ENCODE results near the gene AK1. TPM values are rescaled to one million over a fixed set of nuclear protein-coding genes. Genes with fewer than 3 reads are reported as not detected.
"Not testable (repeated sequence)": the region's sequence is repeated elsewhere in the genome, so short reads cannot be mapped to it uniquely, and the experiment has no call there.

AK1 gene
- total RNA-seq, 1 donor from 2014 or later: 39.6 TPM

DNA sequence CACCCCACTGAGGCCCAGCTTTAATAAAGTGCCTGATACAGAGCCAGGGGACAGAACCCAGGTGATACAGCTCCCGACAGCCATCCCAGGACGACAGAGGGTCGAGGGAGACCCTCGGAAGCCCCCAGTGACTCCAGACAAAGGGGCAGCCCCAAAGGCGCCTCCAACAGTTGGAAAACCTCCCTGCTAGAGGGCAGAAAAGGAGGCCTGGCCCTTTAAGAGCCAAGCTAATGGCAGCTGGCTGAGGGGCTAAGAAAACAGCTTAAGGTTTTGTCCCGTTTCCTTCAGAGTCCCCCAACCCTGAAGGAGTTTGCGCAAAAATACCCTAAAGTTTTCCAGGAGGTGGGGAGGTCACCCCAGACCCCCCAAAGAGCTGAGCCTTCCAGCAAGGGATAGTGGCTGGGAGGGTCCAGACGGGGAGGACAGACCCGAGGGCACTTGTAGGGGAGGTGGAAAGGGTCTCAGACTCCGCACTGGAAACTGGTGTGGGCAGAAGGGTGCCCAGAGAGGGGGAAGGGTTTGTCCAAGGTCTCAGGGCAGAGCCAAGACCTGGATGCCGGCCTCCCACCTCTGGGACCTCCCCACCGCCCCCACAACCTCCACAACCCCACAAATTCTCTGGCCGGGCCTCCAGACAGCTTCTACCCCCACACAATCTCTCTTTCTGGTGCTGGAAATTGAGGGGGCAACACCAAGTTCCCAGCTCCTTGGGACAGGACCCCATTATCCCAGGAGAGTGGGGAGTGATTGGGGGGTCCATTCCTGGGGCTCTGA is 8.2 kb upstream of the AK1 start:
- no peak for DNase-seq (ENCODE audit: low read depth, low spot score)
- H3K36me3 Mint-ChIP-seq (ENCODE audit: low read depth): peaks cover 8% of the 10 kb centered on the region
- no peak overlapping the region for H3K4me3 Mint-ChIP-seq
- peaks cover 8% of the 10 kb centered on the region for H3K4me1 Mint-ChIP-seq
- no peaks in the 10 kb centered on the region for H3K9me3 Mint-ChIP-seq
- H3K27me3 Mint-ChIP-seq (ENCODE audit: low read depth): no peaks in the 10 kb centered on the region
- TF ChIP-seq, protein P1, sequence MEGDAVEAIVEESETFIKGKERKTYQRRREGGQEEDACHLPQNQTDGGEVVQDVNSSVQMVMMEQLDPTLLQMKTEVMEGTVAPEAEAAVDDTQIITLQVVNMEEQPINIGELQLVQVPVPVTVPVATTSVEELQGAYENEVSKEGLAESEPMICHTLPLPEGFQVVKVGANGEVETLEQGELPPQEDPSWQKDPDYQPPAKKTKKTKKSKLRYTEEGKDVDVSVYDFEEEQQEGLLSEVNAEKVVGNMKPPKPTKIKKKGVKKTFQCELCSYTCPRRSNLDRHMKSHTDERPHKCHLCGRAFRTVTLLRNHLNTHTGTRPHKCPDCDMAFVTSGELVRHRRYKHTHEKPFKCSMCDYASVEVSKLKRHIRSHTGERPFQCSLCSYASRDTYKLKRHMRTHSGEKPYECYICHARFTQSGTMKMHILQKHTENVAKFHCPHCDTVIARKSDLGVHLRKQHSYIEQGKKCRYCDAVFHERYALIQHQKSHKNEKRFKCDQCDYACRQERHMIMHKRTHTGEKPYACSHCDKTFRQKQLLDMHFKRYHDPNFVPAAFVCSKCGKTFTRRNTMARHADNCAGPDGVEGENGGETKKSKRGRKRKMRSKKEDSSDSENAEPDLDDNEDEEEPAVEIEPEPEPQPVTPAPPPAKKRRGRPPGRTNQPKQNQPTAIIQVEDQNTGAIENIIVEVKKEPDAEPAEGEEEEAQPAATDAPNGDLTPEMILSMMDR (conservative IDR thresholded peaks at IDR 0.05): no peak
- H3K27ac Mint-ChIP-seq (ENCODE audit: unreplicated experiment): no peak overlapping the region

DNA sequence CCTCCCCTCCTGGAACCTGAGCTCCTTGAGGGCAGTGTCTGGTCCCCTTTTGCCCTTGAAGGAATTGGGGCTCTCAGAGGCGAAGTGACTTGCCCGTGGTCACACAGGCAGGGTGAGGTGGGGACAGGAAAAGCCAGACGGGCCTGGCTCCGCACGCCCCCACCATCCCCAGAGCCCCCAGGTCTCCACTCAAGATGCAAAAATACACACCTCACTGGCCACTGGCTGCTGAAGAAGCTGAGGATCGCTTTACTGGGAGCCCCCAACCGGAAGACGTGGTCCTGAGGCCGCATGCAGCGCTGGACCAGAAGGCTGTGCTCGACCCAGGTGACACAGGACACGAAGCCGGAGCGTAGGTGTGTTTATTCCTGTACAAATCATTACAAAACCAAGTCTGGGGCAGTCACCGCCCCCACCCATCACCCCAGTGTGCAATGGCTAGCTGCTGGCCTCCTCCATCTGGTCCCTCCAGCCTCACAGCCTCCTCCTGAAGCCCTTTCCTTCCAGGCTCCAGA is 7.6 kb upstream of the AK1 start:
- Mint-ChIP-seq H3K9me3 (no peaks in the 10 kb centered on the region), H3K4me1 (peaks cover 8% of the 10 kb centered on the region), H3K27me3 (ENCODE audit: low read depth) (no peaks in the 10 kb centered on the region), H3K27ac (ENCODE audit: unreplicated experiment) (no peak overlapping the region), H3K36me3 (ENCODE audit: low read depth) (peaks cover 8% of the 10 kb centered on the region), H3K4me3 (no peak overlapping the region)
- no peak for DNase-seq (ENCODE audit: low read depth, low spot score)
- TF ChIP-seq, protein P1 (conservative IDR thresholded peaks at IDR 0.05): no peak

DNA sequence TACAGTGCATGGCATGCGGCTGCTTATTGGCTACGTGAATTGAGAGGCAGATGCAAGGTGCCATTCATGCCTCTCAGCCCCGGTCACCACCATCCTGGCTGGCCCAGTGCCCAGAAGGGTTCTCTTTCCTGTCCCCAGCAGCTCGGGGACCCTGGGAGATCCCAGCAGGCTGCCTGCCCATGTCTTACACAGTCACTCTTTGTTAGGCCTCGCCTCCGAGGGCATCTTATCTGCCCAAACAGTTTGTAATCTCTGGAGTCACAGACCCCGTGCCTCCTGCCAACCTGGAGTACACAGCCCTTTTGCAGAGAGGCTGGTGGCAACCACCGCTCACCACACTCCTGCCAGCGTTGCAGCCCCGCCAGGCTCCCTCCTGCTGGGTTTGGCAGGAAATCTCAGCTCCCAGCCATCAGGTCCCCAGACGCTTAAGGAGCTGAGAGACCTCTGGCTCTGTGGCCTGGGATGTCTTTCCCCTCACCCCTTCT is 7.0 kb upstream of the AK1 start:
- H3K9me3 Mint-ChIP-seq: no peaks in the 10 kb centered on the region

DNA sequence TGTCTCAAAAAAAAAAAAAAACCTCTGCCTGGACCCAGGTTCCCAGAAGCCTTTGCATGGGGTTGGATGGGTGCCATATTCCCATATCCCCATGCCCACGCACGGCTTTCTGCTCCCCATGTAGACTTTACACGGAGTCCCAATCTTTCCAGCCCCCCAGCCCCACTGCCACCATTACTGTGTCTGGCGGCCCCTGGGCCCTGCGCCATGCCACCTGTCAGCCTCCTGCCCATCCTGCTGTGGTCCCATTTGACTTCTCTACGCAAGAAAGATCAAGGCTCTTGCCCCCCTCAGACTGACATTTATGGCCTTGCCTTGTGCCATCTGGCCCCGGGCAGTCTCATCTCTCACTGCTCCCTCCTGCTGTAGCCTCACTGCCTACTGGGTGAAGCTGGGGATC is 6.5 kb upstream of the AK1 start:
- TF ChIP-seq, protein P1 (conservative IDR thresholded peaks at IDR 0.05): no peak

More for the DNA sequence above, 7.0 kb upstream of the AK1 start:
- peaks cover 8% of the 10 kb centered on the region for H3K36me3 Mint-ChIP-seq (ENCODE audit: low read depth)
- H3K27me3 Mint-ChIP-seq (ENCODE audit: low read depth): no peaks in the 10 kb centered on the region
- DNase-seq (ENCODE audit: low read depth, low spot score): no peak
- H3K27ac Mint-ChIP-seq (ENCODE audit: unreplicated experiment): no peak overlapping the region
- peaks cover 8% of the 10 kb centered on the region for H3K4me1 Mint-ChIP-seq
- TF ChIP-seq, protein P1 (conservative IDR thresholded peaks at IDR 0.05): no peak
- H3K4me3 Mint-ChIP-seq: peak overlapping the region; percentile 38

DNA sequence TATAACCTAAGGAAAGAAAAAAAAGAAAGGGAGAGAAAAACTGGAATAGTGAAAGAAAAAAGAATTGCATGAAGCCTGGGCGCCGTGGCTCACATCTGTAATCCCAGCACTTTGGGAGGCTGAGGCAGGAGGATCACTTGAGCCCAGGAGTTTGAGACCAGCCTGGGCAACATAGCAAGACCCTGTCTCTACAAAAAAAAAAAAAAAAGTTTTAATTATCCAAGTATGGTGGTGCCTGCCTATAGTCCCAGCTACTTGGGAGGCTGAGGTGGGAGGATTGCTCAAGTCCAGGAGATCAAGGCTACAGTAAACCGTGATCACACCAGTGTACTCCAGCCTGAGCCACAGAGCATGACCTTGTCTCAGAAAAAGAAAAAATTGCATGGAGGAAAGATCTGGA is 4.2 kb upstream of the AK1 start:
- not testable (repeated sequence) for H3K36me3 Mint-ChIP-seq (ENCODE audit: low read depth); H3K4me3 Mint-ChIP-seq; H3K27ac Mint-ChIP-seq (ENCODE audit: unreplicated experiment); H3K27me3 Mint-ChIP-seq (ENCODE audit: low read depth); H3K9me3 Mint-ChIP-seq; DNase-seq (ENCODE audit: low read depth, low spot score)
- peaks cover 23% of the 10 kb centered on the region for H3K4me1 Mint-ChIP-seq

More for the DNA sequence above, 6.5 kb upstream of the AK1 start:
- no peak for DNase-seq (ENCODE audit: low read depth, low spot score)
- Mint-ChIP-seq H3K4me3 (peak overlapping the region; percentile 38), H3K9me3 (no peaks in the 10 kb centered on the region), H3K27me3 (ENCODE audit: low read depth) (no peaks in the 10 kb centered on the region), H3K36me3 (ENCODE audit: low read depth) (peaks cover 8% of the 10 kb centered on the region), H3K27ac (ENCODE audit: unreplicated experiment) (no peak overlapping the region), H3K4me1 (peaks cover 8% of the 10 kb centered on the region)

DNA sequence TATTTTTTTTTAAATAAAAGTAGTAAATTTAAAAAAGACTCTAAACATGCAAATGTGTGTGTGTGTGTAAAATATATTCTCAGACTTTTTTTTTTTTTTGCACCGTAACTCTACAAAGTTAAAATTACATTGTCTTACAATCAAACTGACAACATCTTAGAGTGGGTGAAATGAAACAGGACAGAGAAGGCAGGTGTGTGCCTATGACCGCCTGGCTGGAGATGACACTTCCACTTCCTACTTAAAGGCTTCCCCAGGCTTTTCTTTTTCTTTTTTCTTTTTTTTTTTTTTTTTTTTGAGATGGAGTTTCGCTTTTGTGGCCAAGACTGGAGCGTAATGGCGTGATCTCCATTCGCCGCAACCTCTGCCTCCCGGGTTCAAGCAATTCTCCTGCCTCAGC is 2.7 kb upstream of the AK1 start:
- Mint-ChIP-seq H3K4me1 (peaks cover 23% of the 10 kb centered on the region), H3K27me3 (ENCODE audit: low read depth) (no peaks in the 10 kb centered on the region), H3K27ac (ENCODE audit: unreplicated experiment) (no peak overlapping the region), H3K36me3 (ENCODE audit: low read depth) (no peaks in the 10 kb centered on the region), H3K9me3 (no peaks in the 10 kb centered on the region), H3K4me3 (no peak overlapping the region)
- no peak for DNase-seq (ENCODE audit: low read depth, low spot score)
- TF ChIP-seq, protein P1 (conservative IDR thresholded peaks at IDR 0.05): no peak
